Panc1 (cell line): ENCODE data around the gene WDR1. TPM values are rescaled to one million over a fixed set of nuclear protein-coding genes. Genes with fewer than 3 reads are reported as not detected.

Source experiments
- ATAC-seq: fragments of 200-7000 bp; cut with Tn5 transposase; 2 replicates; pipeline ENCODE4 v1.9.1; 2020; ENCODE audit warnings: mild to moderate bottlenecking, moderate library complexity
- BruUV-seq: library from RNA; stranded (reverse); fragments of 400-500 nt; replicated peaks from 2 replicates; lab custom pipeline; 2021; lab: Mats Ljungman, UMichigan
- CTCF ChIA-PET: fragments of 300-600 bp; sonication (Branson Sonifier 250); formaldehyde crosslinking; loops from one replicate; lab custom pipeline; 2022; ENCODE audit warnings: antibody characterized with exemption; lab: Charles Lee
- POLR2A ChIA-PET: fragments of 300-600 bp; sonication (Branson Sonifier 250); formaldehyde crosslinking; loops from one replicate; lab custom pipeline; 2022; ENCODE audit warnings: antibody characterized with exemption; lab: Charles Lee
- DNase-seq: peaks from one replicate; pipeline ENCODE4 v3.0.0-alpha.2; 2010; ENCODE audit warnings: low read depth, low spot score
- H3K27ac ChIP-seq: 2 replicates; pipeline ENCODE4 v1.5.1; 2011; ENCODE audit warnings: mild to moderate bottlenecking, low read length, inconsistent platforms
- H3K27me3 ChIP-seq: fragments of 200-500 bp; sonication (Bioruptor generic); 2 replicates; pipeline ENCODE4 v1.6.0; 2014; ENCODE audit warnings: low read length, inconsistent platforms; ENCODE audit not compliant: control insufficient read depth, insufficient read depth
- H3K36me3 ChIP-seq: fragments of 200-500 bp; sonication (Bioruptor generic); 2 replicates; pipeline ENCODE4 v1.5.1; 2014; ENCODE audit warnings: inconsistent platforms, mild to moderate bottlenecking, low read length, moderate library complexity; ENCODE audit not compliant: control insufficient read depth, insufficient read depth
- H3K4me1 ChIP-seq: 2 replicates; pipeline ENCODE4 v1.5.1; 2011; ENCODE audit warnings: inconsistent platforms, mild to moderate bottlenecking, low read length, moderate library complexity; ENCODE audit not compliant: control insufficient read depth, insufficient read depth
- H3K4me3 ChIP-seq, 2 experiments: 2 replicates each; pipeline ENCODE4 v1.5.1; 2011 to 2012; ENCODE audit warnings: low read depth in 2 of 2, low read length in 2 of 2, mild to moderate bottlenecking in 2 of 2, inconsistent platforms in 1 of 2, moderate library complexity in 1 of 2
- H3K9me3 ChIP-seq: fragments of 200-500 bp; sonication (Bioruptor generic); 2 replicates; pipeline ENCODE4 v1.5.1; 2014; ENCODE audit warnings: low read depth, mild to moderate bottlenecking, inconsistent platforms, low read length, moderate library complexity; ENCODE audit not compliant: control insufficient read depth, insufficient read depth
- CTCF ChIP-seq: fragments of 450-650 bp; IDR thresholded peaks from 2 replicates; pipeline ENCODE4 v1.5.1; 2017; ENCODE audit warnings: mild to moderate bottlenecking
- POLR2AphosphoS5 ChIP-seq: IDR thresholded peaks from 2 replicates; pipeline ENCODE4 v1.6.1; 2012; ENCODE audit warnings: mild to moderate bottlenecking, low read depth, low read length, moderate library complexity
- REST ChIP-seq, 2 experiments: IDR thresholded peaks; 2 replicates each; pipeline ENCODE4 v1.6.1; 2011 to 2012; ENCODE audit warnings: low read depth in 2 of 2, control low read depth in 1 of 2, low read length in 1 of 2, mild to moderate bottlenecking in 1 of 2, moderate library complexity in 1 of 2; ENCODE audit not compliant: insufficient read depth in 1 of 2
- SIN3A ChIP-seq: IDR thresholded peaks from 2 replicates; pipeline ENCODE4 v1.6.1; 2012; ENCODE audit warnings: low read depth, mild to moderate bottlenecking, low read length, moderate library complexity, borderline replicate concordance; ENCODE audit not compliant: insufficient read depth
- TCF7L2 ChIP-seq: IDR thresholded peaks from 2 replicates; pipeline ENCODE4 v1.6.1; 2011; ENCODE audit warnings: mild to moderate bottlenecking, low read depth, low read length, inconsistent platforms
- in situ Hi-C: cut with HindIII; loops from 2 replicates; pipeline ENCODE4 v1.10.0; 2016; ENCODE audit warnings: low sequenced_read_pairs, low pct_unique_long_range_greater_than_20kb
- intact Hi-C: fragments of 100-400 bp; cut with micrococcal nuclease; formaldehyde crosslinking; loops from one replicate; pipeline ENCODE4 v1.10.0; 2022; ENCODE audit not compliant: unreplicated experiment
- total RNA-seq: library from RNA; stranded (reverse); gene quantifications from one replicate; pipeline ENCODE4 v1.2.1, GENCODE V29; 2021; ENCODE audit not compliant: unreplicated experiment

Gene WDR1
- total RNA-seq, 1 experiment from 2014 or later = 260 TPM

- Histone ChIP-seq H3K36me3 (peaks cover 7% of the 10 kb centered on the region; the same call in 1 of the 2 replicates), H3K27me3 (no peaks in the 10 kb centered on the region), H3K4me3 (no peak overlapping the region), H3K27ac (no peak overlapping the region), H3K4me1 (no peaks in the 10 kb centered on the region), H3K9me3 (no peaks in the 10 kb centered on the region)
- in situ Hi-C loops (no loop called here), intact Hi-C loops (no loop called here)
- DNase-seq (no peak), ATAC-seq (no peak)
- CTCF ChIA-PET = no interaction called here
- POLR2A ChIA-PET = no interaction called here
- BruUV-seq = no TSS peak
- TF ChIP-seq POLR2AphosphoS5 (no peak), REST (IDR thresholded peaks at IDR 0.05; ENCODE audit: insufficient read depth in 1 of 2, low read depth in 2 of 2, low read length in 1 of 2) (no peak), CTCF (no peak), SIN3A (no peak), TCF7L2 (no peak)
Observed at GRCh38 chr4:10079912-10080588, 36.5 kb downstream of the WDR1 start.

GRCh38 chr4:10079256-10079655 is 37.3 kb downstream of the WDR1 start:
- Histone ChIP-seq H3K27ac (no peak overlapping the region), H3K4me3 (no peak overlapping the region), H3K36me3 (peaks cover 7% of the 10 kb centered on the region; the same call in 1 of the 2 replicates), H3K9me3 (no peaks in the 10 kb centered on the region), H3K27me3 (no peaks in the 10 kb centered on the region), H3K4me1 (no peaks in the 10 kb centered on the region)
- no peak for TF ChIP-seq REST (IDR thresholded peaks at IDR 0.05; ENCODE audit: insufficient read depth in 1 of 2, low read depth in 2 of 2, low read length in 1 of 2)
- TF ChIP-seq POLR2AphosphoS5 = no peak
- no peak for TF ChIP-seq TCF7L2
- ATAC-seq (no peak), DNase-seq (no peak)
- intact Hi-C loops (no loop called here), in situ Hi-C loops (no loop called here)
- CTCF ChIA-PET = no interaction called here
- POLR2A ChIA-PET = no interaction called here
- no TSS peak for BruUV-seq
